H9 (cell line): ENCODE data around the gene WDR91. TPM values are rescaled to one million over a fixed set of nuclear protein-coding genes. Genes with fewer than 3 reads are reported as not detected.

ENCODE experiments used
- DNase-seq: peaks from one replicate; pipeline ENCODE4 v3.0.0-alpha.2; 2017
- H2AFZ ChIP-seq: one replicate; pipeline ENCODE4 v1.6.1; 2013; ENCODE audit warnings: mild to moderate bottlenecking, low read length, control low read depth, moderate library complexity
- H2AK5ac ChIP-seq: 2 replicates; pipeline ENCODE4 v1.6.1; 2013; ENCODE audit warnings: low read length, control low read depth, mixed read lengths; ENCODE audit not compliant: insufficient read length
- H2BK120ac ChIP-seq: one replicate; pipeline ENCODE4 v1.6.1; 2013; ENCODE audit warnings: low read depth, mild to moderate bottlenecking, low read length, control low read depth, inconsistent platforms; ENCODE audit not compliant: poor library complexity, severe bottlenecking
- H2BK12ac ChIP-seq: 2 replicates; pipeline ENCODE4 v1.6.1; 2013; ENCODE audit warnings: low read length, control low read depth, mixed read lengths, low read depth; ENCODE audit not compliant: insufficient read length
- H2BK15ac ChIP-seq: 2 replicates; pipeline ENCODE4 v1.6.1; 2013; ENCODE audit warnings: low read depth, low read length, control low read depth
- H2BK20ac ChIP-seq: one replicate; pipeline ENCODE4 v1.6.1; 2013; ENCODE audit warnings: low read depth, mild to moderate bottlenecking, low read length, control low read depth, inconsistent platforms; ENCODE audit not compliant: poor library complexity, severe bottlenecking
- H2BK5ac ChIP-seq: 2 replicates; pipeline ENCODE4 v1.6.1; 2013; ENCODE audit warnings: low read length, control low read depth, mixed read lengths; ENCODE audit not compliant: insufficient read length
- H3K14ac ChIP-seq: 2 replicates; pipeline ENCODE4 v1.6.1; 2013; ENCODE audit warnings: low read length, control low read depth; ENCODE audit not compliant: insufficient read depth
- H3K18ac ChIP-seq: 2 replicates; pipeline ENCODE4 v1.6.1; 2013; ENCODE audit warnings: low read depth, mild to moderate bottlenecking, mixed read lengths, low read length, control low read depth; ENCODE audit not compliant: insufficient read length
- H3K23ac ChIP-seq: 2 replicates; pipeline ENCODE4 v1.6.1; 2013; ENCODE audit warnings: low read length, control low read depth, mixed read lengths, low read depth; ENCODE audit not compliant: insufficient read length
- H3K23me2 ChIP-seq: 2 replicates; pipeline ENCODE4 v1.6.1; 2013; ENCODE audit warnings: low read depth, mild to moderate bottlenecking, mixed read lengths, low read length, control low read depth; ENCODE audit not compliant: insufficient read length, poor library complexity, severe bottlenecking
- H3K27ac ChIP-seq: 2 replicates; pipeline ENCODE4 v1.5.1; 2013; ENCODE audit warnings: low read length, control low read depth, mixed read lengths, low read depth; ENCODE audit not compliant: insufficient read length
- H3K27me3 ChIP-seq: 2 replicates; pipeline ENCODE4 v1.6.1; 2013; ENCODE audit warnings: low read length, control low read depth, inconsistent platforms; ENCODE audit not compliant: insufficient read depth
- H3K4ac ChIP-seq: 2 replicates; pipeline ENCODE4 v1.6.1; 2013; ENCODE audit warnings: low read depth, mild to moderate bottlenecking, control low read depth, inconsistent platforms, low read length, moderate library complexity
- H3K4me1 ChIP-seq: 2 replicates; pipeline ENCODE4 v1.6.1; 2013; ENCODE audit warnings: low read length, control low read depth, inconsistent platforms; ENCODE audit not compliant: insufficient read depth
- H3K4me2 ChIP-seq: 2 replicates; pipeline ENCODE4 v1.6.1; 2013; ENCODE audit warnings: low read length, control low read depth, mixed read lengths; ENCODE audit not compliant: insufficient read length, insufficient read depth
- H3K56ac ChIP-seq: 2 replicates; pipeline ENCODE4 v1.6.1; 2013; ENCODE audit warnings: low read depth, mild to moderate bottlenecking, mixed read lengths, low read length, control low read depth; ENCODE audit not compliant: insufficient read length
- H3K79me1 ChIP-seq: 2 replicates; pipeline ENCODE4 v1.6.1; 2013; ENCODE audit warnings: low read depth, mild to moderate bottlenecking, moderate library complexity, low read length, control low read depth, inconsistent platforms; ENCODE audit not compliant: insufficient read depth, poor library complexity, severe bottlenecking
- H3K79me2 ChIP-seq: 2 replicates; pipeline ENCODE4 v1.6.1; 2013; ENCODE audit warnings: low read length, control low read depth, inconsistent platforms; ENCODE audit not compliant: insufficient read depth
- H3K9ac ChIP-seq: 2 replicates; pipeline ENCODE4 v1.6.1; 2013; ENCODE audit warnings: low read length, control low read depth, mixed read lengths; ENCODE audit not compliant: insufficient read length; ENCODE audit errors: extremely low read depth
- H3K9me3 ChIP-seq: one replicate; pipeline ENCODE4 v1.6.1; 2013; ENCODE audit warnings: low read depth, low read length, inconsistent platforms; ENCODE audit not compliant: control insufficient read depth
- H3T11ph ChIP-seq: one replicate; pipeline ENCODE4 v1.6.1; 2013; ENCODE audit warnings: mild to moderate bottlenecking, low read length, control low read depth, inconsistent platforms
- H4K20me1 ChIP-seq: one replicate; pipeline ENCODE4 v1.6.1; 2013; ENCODE audit not compliant: control insufficient read depth, insufficient read length, insufficient read depth
- H4K5ac ChIP-seq: 2 replicates; pipeline ENCODE4 v1.6.1; 2013; ENCODE audit warnings: low read depth, mild to moderate bottlenecking, mixed read lengths, low read length, control low read depth; ENCODE audit not compliant: insufficient read length
- H4K8ac ChIP-seq: replicated peaks from 2 replicates; pipeline ENCODE4 v1.6.1; 2013; ENCODE audit warnings: low read length, control low read depth, mixed read lengths, low read depth; ENCODE audit not compliant: insufficient read length
- H4K91ac ChIP-seq: 2 replicates; pipeline ENCODE4 v1.6.1; 2013; ENCODE audit warnings: low read depth, mild to moderate bottlenecking, moderate library complexity, mixed read lengths, low read length, control low read depth; ENCODE audit not compliant: insufficient read length
- H3K27ac Mint-ChIP-seq, 3 experiments: 2 replicates in 2 of 3; 3 replicates in 1 of 3; pipeline ENCODE4 v1.8.0; 2020 to 2021; ENCODE audit warnings: mixed read lengths in 3 of 3, mild to moderate bottlenecking in 1 of 3, moderate library complexity in 1 of 3
- H3K27me3 Mint-ChIP-seq: 2 replicates; pipeline ENCODE4 v1.8.0; 2021; ENCODE audit warnings: low read depth, mild to moderate bottlenecking, moderate library complexity, mixed read lengths
- H3K36me3 Mint-ChIP-seq, 3 experiments: 2 replicates in 2 of 3; 3 replicates in 1 of 3; pipeline ENCODE4 v1.8.0; 2020 to 2021; ENCODE audit warnings: low read depth in 3 of 3, mixed read lengths in 3 of 3; ENCODE audit not compliant: insufficient read depth in 1 of 3
- H3K4me1 Mint-ChIP-seq, 2 experiments: 2 replicates each; pipeline ENCODE4 v1.8.0; 2020; ENCODE audit warnings: mixed read lengths in 2 of 2
- H3K4me3 Mint-ChIP-seq, 2 experiments: 2 replicates in 1 of 2; 3 replicates in 1 of 2; pipeline ENCODE4 v1.8.0; 2020 to 2021; ENCODE audit warnings: mild to moderate bottlenecking in 2 of 2, mixed read lengths in 2 of 2, moderate library complexity in 1 of 2
- H3K9me3 Mint-ChIP-seq, 2 experiments: 2 replicates in 1 of 2; 3 replicates in 1 of 2; pipeline ENCODE4 v1.8.0; 2020; ENCODE audit warnings: mild to moderate bottlenecking in 2 of 2, mixed read lengths in 2 of 2, moderate library complexity in 1 of 2
- CTCF ChIP-seq: fragments of 200-600 bp; sonication (generic); conservative IDR thresholded peaks from 3 replicates; pipeline ENCODE4 v1.8.0; 2021; ENCODE audit warnings: antibody characterized with exemption, mild to moderate bottlenecking
- WGBS: extraction: QIAGEN DNeasy Blood & Tissue Kit; methylation state at CpG from one replicate; pipeline ENCODE4 v1.1.7; 2013; ENCODE audit warnings: missing lambda C conversion rate, low lambda C conversion rate, mixed read lengths; ENCODE audit not compliant: insufficient read length; ENCODE audit errors: extremely low coverage; 5-methylcytosine and 5-hydroxymethylcytosine counted together
- total RNA-seq: library from RNA; stranded (reverse); gene quantifications from 2 replicates; pipeline ENCODE4 v1.2.1, GENCODE V29; 2021

WDR91 gene
- total RNA-seq, 1 experiment from 2014 or later = 9.4 TPM

GRCh38 chr7:135236727-135237126 lies 25.4 kb upstream of the WDR91 start:
- no peak overlapping the region for H3K27ac Mint-ChIP-seq
- Histone ChIP-seq H2AFZ (no peak overlapping the region), H2BK120ac (no peak overlapping the region), H3K4me1 (no peaks in the 10 kb centered on the region), H3K9me3 (no peaks in the 10 kb centered on the region), H3K56ac (no peak overlapping the region), H3K18ac (no peak overlapping the region), H2BK15ac (no peak overlapping the region), H3K23me2 (no peaks in the 10 kb centered on the region), H3K4ac (no peak overlapping the region), H2AK5ac (no peak overlapping the region), H3K27me3 (no peaks in the 10 kb centered on the region), H3K79me1 (no peaks in the 10 kb centered on the region), H3K4me2 (no peak overlapping the region), H4K8ac (no peak overlapping the region), H2BK5ac (no peak overlapping the region), H3K14ac (no peak overlapping the region), H4K5ac (no peak overlapping the region), H3K9ac (no peak overlapping the region), H3K27ac (no peak overlapping the region), H2BK20ac (no peak overlapping the region), H2BK12ac (no peak overlapping the region), H3K79me2 (no peaks in the 10 kb centered on the region), H3K23ac (no peak overlapping the region), H4K20me1 (no peaks in the 10 kb centered on the region), H3T11ph (no peak overlapping the region), H4K91ac (no peak overlapping the region)
- no peak overlapping the region for H3K4me3 Mint-ChIP-seq
- no peaks in the 10 kb centered on the region; the same call in 1 of the 2 replicates for H3K27me3 Mint-ChIP-seq
- H3K36me3 Mint-ChIP-seq = no peaks in the 10 kb centered on the region
- no peaks in the 10 kb centered on the region for H3K9me3 Mint-ChIP-seq
- DNase-seq = no peak
- TF ChIP-seq CTCF = no peak
- WGBS = no CpG with 5 or more reads among the region's 2 CpGs
- H3K4me1 Mint-ChIP-seq = peaks cover 16 to 17% of the 10 kb centered on the region in 2 experiments
